ENCODE results near the gene SORCS2. TPM values are rescaled to one million over a fixed set of nuclear protein-coding genes. Genes with fewer than 3 reads are reported as not detected.

SORCS2 gene
- total RNA-seq, 2 donors from 2014 or later: 1.0 to 4.4 TPM

GRCh38 chr4:7514789-7515188 is 322.5 kb downstream of the SORCS2 start:
- DNase-seq (ENCODE audit: low spot score): no peak
- Histone ChIP-seq H3K4me1 (replicated peaks) (no peaks in the 10 kb centered on the region), H3K27me3 (replicated peaks; ENCODE audit: insufficient read depth) (peaks cover 3% of the 10 kb centered on the region), H3K36me3 (no peaks in the 10 kb centered on the region), H3K4me3 (no peak overlapping the region), H3K27ac (no peak overlapping the region), H3K9me3 (no peaks in the 10 kb centered on the region)
- intact Hi-C loops (cut with DNase I): no loop called here
- 100% methylated on average over 2 of the region's 4 CpGs for WGBS
- TF ChIP-seq POLR2AphosphoS5 (IDR thresholded peaks at IDR 0.05) (no peak), POLR2A (IDR thresholded peaks at IDR 0.05) (no peak), CTCF (IDR thresholded peaks at IDR 0.05) (no peak)

GRCh38 chr4:7515390-7515902 is 323.1 kb downstream of the SORCS2 start:
- 89% methylated on average over 12 of the region's 14 CpGs for WGBS
- intact Hi-C loops (cut with DNase I): no loop called here
- H3K27ac ChIP-seq: no peak overlapping the region
- no peak overlapping the region for H3K4me3 ChIP-seq
- no peaks in the 10 kb centered on the region for H3K4me1 ChIP-seq (replicated peaks)
- H3K36me3 ChIP-seq: no peaks in the 10 kb centered on the region
- no peak for TF ChIP-seq CTCF (IDR thresholded peaks at IDR 0.05)
- TF ChIP-seq POLR2A (IDR thresholded peaks at IDR 0.05): no peak
- TF ChIP-seq POLR2AphosphoS5 (IDR thresholded peaks at IDR 0.05): no peak
- DNase-seq (ENCODE audit: low spot score): no peak
- no peaks in the 10 kb centered on the region for H3K9me3 ChIP-seq
- H3K27me3 ChIP-seq (replicated peaks; ENCODE audit: insufficient read depth): peaks cover 5% of the 10 kb centered on the region

GRCh38 chr4:7516096-7516772 is 323.9 kb downstream of the SORCS2 start:
- no peak overlapping the region for H3K4me3 ChIP-seq
- intact Hi-C loops (cut with DNase I): no loop called here
- no peaks in the 10 kb centered on the region for H3K36me3 ChIP-seq
- H3K27ac ChIP-seq: no peak overlapping the region
- DNase-seq (ENCODE audit: low spot score): no peak
- H3K4me1 ChIP-seq (replicated peaks): no peaks in the 10 kb centered on the region
- no peaks in the 10 kb centered on the region for H3K9me3 ChIP-seq
- TF ChIP-seq CTCF (IDR thresholded peaks at IDR 0.05) (no peak), POLR2AphosphoS5 (IDR thresholded peaks at IDR 0.05) (no peak), POLR2A (IDR thresholded peaks at IDR 0.05) (no peak)
- H3K27me3 ChIP-seq (replicated peaks; ENCODE audit: insufficient read depth): peaks cover 5% of the 10 kb centered on the region
- 47% methylated on average over 16 of the region's 16 CpGs for WGBS

GRCh38 chr4:7516773-7517144 is 324.4 kb downstream of the SORCS2 start:
- DNase-seq (ENCODE audit: low spot score): no peak
- Histone ChIP-seq H3K27me3 (replicated peaks; ENCODE audit: insufficient read depth) (peaks cover 9% of the 10 kb centered on the region), H3K27ac (no peak overlapping the region), H3K9me3 (no peaks in the 10 kb centered on the region), H3K36me3 (no peaks in the 10 kb centered on the region), H3K4me1 (replicated peaks) (no peaks in the 10 kb centered on the region), H3K4me3 (no peak overlapping the region)
- intact Hi-C loops (cut with DNase I): no loop called here
- TF ChIP-seq CTCF (IDR thresholded peaks at IDR 0.05): no peak
- no peak for TF ChIP-seq POLR2A (IDR thresholded peaks at IDR 0.05)
- no peak for TF ChIP-seq POLR2AphosphoS5 (IDR thresholded peaks at IDR 0.05)
- WGBS: 61% methylated on average over 12 of the region's 12 CpGs

Data from prostate gland (tissue), 2 donors.